Activated B cell treated with CpG ODN at 0.5 μM for 24 hours (primary cell): ENCODE measurements around the gene POLK. TPM values are rescaled to one million over a fixed set of nuclear protein-coding genes. Genes with fewer than 3 reads are reported as not detected.

Experiments used
- ATAC-seq: fragments of 200-7000 bp; cut with Tn5 transposase; one replicate; pipeline ENCODE4 v1.10.0; 2021; ENCODE audit warnings: low read depth, mild to moderate bottlenecking, moderate library complexity
- CTCF ChIA-PET: fragments of 350-600 bp; sonication (Branson Sonifier 250); formaldehyde crosslinking; loops from one replicate; lab custom pipeline; 2021; ENCODE audit warnings: antibody characterized with exemption; lab: Charles Lee
- POLR2A ChIA-PET: fragments of 350-600 bp; sonication (Branson Sonifier 250); formaldehyde crosslinking; loops from one replicate; lab custom pipeline; 2021; ENCODE audit warnings: antibody characterized with exemption; lab: Charles Lee
- DNase-seq: peaks from one replicate; pipeline ENCODE4 v3.0.0; 2022
- H3K27ac Mint-ChIP-seq: one replicate; pipeline ENCODE4 v1.8.0; 2020; ENCODE audit warnings: mixed read lengths
- H3K27me3 Mint-ChIP-seq: one replicate; pipeline ENCODE4 v1.8.0; 2021; ENCODE audit warnings: mixed read lengths
- H3K36me3 Mint-ChIP-seq: one replicate; pipeline ENCODE4 v1.8.0; 2021; ENCODE audit warnings: low read depth, mixed read lengths
- H3K4me1 Mint-ChIP-seq: one replicate; pipeline ENCODE4 v1.8.0; 2021; ENCODE audit warnings: mixed read lengths
- H3K4me3 Mint-ChIP-seq: one replicate; pipeline ENCODE4 v1.8.0; 2020; ENCODE audit warnings: mild to moderate bottlenecking, mixed read lengths
- H3K9me3 Mint-ChIP-seq: one replicate; pipeline ENCODE4 v1.8.0; 2020; ENCODE audit warnings: mixed read lengths
- CTCF ChIP-seq: fragments of 200-600 bp; IDR thresholded peaks from one replicate; pipeline ENCODE4 v1.8.0; 2022; ENCODE audit warnings: antibody characterized with exemption, mild to moderate bottlenecking
- intact Hi-C: fragments of 100-400 bp; cut with micrococcal nuclease; formaldehyde crosslinking; loops from one replicate; pipeline ENCODE4 v1.15.1; 2024
- total RNA-seq: library from RNA; stranded (reverse); gene quantifications from 2 replicates; pipeline ENCODE4 v1.2.3, GENCODE V29; 2022

The POLK gene
- total RNA-seq, 1 donor from 2014 or later, result 34.0 TPM

- POLR2A ChIA-PET, result no interaction called here
These were observed 43.1 kb upstream of the POLK start for GRCh38 chr5:75468593-75468992.

GRCh38 chr5:75469017-75469416, 42.7 kb upstream of the POLK start:
- Mint-ChIP-seq H3K4me1 (peaks cover 21% of the 10 kb centered on the region), H3K36me3 (peaks cover 53% of the 10 kb centered on the region), H3K27me3 (no peaks in the 10 kb centered on the region), H3K9me3 (peaks cover 28% of the 10 kb centered on the region), H3K27ac (no peak overlapping the region), H3K4me3 (no peak overlapping the region)
- DNase-seq (no peak), ATAC-seq (no peak)
- POLR2A ChIA-PET, result no interaction called here
- CTCF ChIA-PET, result no interaction called here
- no peak for TF ChIP-seq CTCF
- intact Hi-C loops, result no loop called here

More at GRCh38 chr5:75468593-75468992, 43.1 kb upstream of the POLK start:
- Mint-ChIP-seq H3K9me3 (peaks cover 28% of the 10 kb centered on the region), H3K4me3 (no peak overlapping the region), H3K27me3 (no peaks in the 10 kb centered on the region), H3K27ac (no peak overlapping the region), H3K36me3 (peaks cover 54% of the 10 kb centered on the region), H3K4me1 (peaks cover 25% of the 10 kb centered on the region)
- no peak for DNase-seq
- TF ChIP-seq CTCF, result no peak
- intact Hi-C loops, result no loop called here
- no peak for ATAC-seq
- CTCF ChIA-PET, result no interaction called here

GRCh38 chr5:75471193-75471592, 40.5 kb upstream of the POLK start:
- intact Hi-C loops, result no loop called here
- Mint-ChIP-seq H3K9me3 (peaks cover 28% of the 10 kb centered on the region), H3K4me1 (peaks cover 7% of the 10 kb centered on the region), H3K27ac (no peak overlapping the region), H3K36me3 (peaks cover 53% of the 10 kb centered on the region), H3K27me3 (no peaks in the 10 kb centered on the region), H3K4me3 (no peak overlapping the region)
- TF ChIP-seq CTCF, result no peak
- ChIA-PET POLR2A (no interaction called here), CTCF (interaction anchor here (1.2 kb wide), 1 partner anchor 10 kb away, joined by 3 read pairs; no protein-coding TSS in a partner anchor)
- DNase-seq (no peak), ATAC-seq (no peak)

- no peak for DNase-seq
- POLR2A ChIA-PET, result no interaction called here
These were observed 38.7 kb upstream of the POLK start for GRCh38 chr5:75472973-75473372.

GRCh38 chr5:75473463-75473862, 38.2 kb upstream of the POLK start:
- DNase-seq, result no peak
- Mint-ChIP-seq H3K4me3 (no peak overlapping the region), H3K4me1 (peaks cover 4% of the 10 kb centered on the region), H3K27me3 (no peaks in the 10 kb centered on the region), H3K27ac (no peak overlapping the region), H3K9me3 (peaks cover 28% of the 10 kb centered on the region), H3K36me3 (peaks cover 46% of the 10 kb centered on the region)
- ChIA-PET CTCF (no interaction called here), POLR2A (no interaction called here)
- no peak for TF ChIP-seq CTCF
- no peak for ATAC-seq
- intact Hi-C loops, result no loop called here

More at GRCh38 chr5:75472973-75473372, 38.7 kb upstream of the POLK start:
- peaks cover 48% of the 10 kb centered on the region for H3K36me3 Mint-ChIP-seq
- no peak for TF ChIP-seq CTCF
- H3K9me3 Mint-ChIP-seq, result peaks cover 28% of the 10 kb centered on the region
- H3K27me3 Mint-ChIP-seq, result no peaks in the 10 kb centered on the region
- intact Hi-C loops, result no loop called here
- no peak overlapping the region for H3K27ac Mint-ChIP-seq
- H3K4me1 Mint-ChIP-seq, result peaks cover 4% of the 10 kb centered on the region
- no peak for ATAC-seq
- CTCF ChIA-PET, result no interaction called here
- H3K4me3 Mint-ChIP-seq, result no peak overlapping the region
